ENCODE data around the gene ALDH1A3.

The ALDH1A3 gene

GRCh38 chr15:100900136-100900794, 20.6 kb downstream of the ALDH1A3 start:
- DNase-seq (ENCODE audit: low read depth), result no peak
- no peak for TF ChIP-seq POLR2A (IDR thresholded peaks at IDR 0.05; ENCODE audit: extremely low read depth, insufficient read length)
- TF ChIP-seq CTCF (IDR thresholded peaks at IDR 0.05; ENCODE audit: low read depth, low read length), result no peak
- TF ChIP-seq MYC (IDR thresholded peaks at IDR 0.05; ENCODE audit: low read depth, low read length), result no peak
- no peak for TF ChIP-seq MAX (IDR thresholded peaks at IDR 0.05; ENCODE audit: low read depth, low read length)
- no peak overlapping the region for H3K4me3 ChIP-seq (ENCODE audit: low read depth, low read length)

GRCh38 chr15:100900795-100901169, 21.2 kb downstream of the ALDH1A3 start:
- TF ChIP-seq POLR2A (IDR thresholded peaks at IDR 0.05; ENCODE audit: extremely low read depth, insufficient read length), result no peak
- TF ChIP-seq MAX (IDR thresholded peaks at IDR 0.05; ENCODE audit: low read depth, low read length), result no peak
- no peak for TF ChIP-seq CTCF (IDR thresholded peaks at IDR 0.05; ENCODE audit: low read depth, low read length)
- TF ChIP-seq MYC (IDR thresholded peaks at IDR 0.05; ENCODE audit: low read depth, low read length), result no peak
- H3K4me3 ChIP-seq (ENCODE audit: low read depth, low read length), result no peak overlapping the region
- no peak for DNase-seq (ENCODE audit: low read depth)

DNA sequence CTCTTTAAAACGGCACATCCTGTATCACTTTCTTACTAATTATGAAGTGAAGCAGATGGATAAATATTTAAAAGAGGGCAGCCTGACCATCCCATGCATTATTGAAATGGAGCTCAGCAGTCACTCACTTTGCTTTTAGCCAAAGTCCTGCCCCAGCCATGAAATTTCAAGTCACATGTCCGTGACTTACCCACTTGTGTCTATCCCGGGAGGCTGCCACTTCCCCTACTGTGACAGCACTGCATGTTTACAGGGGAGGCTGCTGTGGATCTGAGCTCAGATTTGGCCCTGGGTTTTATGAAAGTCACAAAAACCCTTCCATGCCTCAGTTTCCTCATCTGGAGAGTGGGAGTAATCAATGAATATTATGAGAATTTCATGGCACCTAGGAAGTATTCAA, 21.7 kb downstream of the ALDH1A3 start:
- H3K4me3 ChIP-seq (ENCODE audit: low read depth, low read length), result no peak overlapping the region
- TF ChIP-seq MYC (IDR thresholded peaks at IDR 0.05; ENCODE audit: low read depth, low read length), result no peak
- no peak for TF ChIP-seq MAX (IDR thresholded peaks at IDR 0.05; ENCODE audit: low read depth, low read length)
- TF ChIP-seq POLR2A (IDR thresholded peaks at IDR 0.05; ENCODE audit: extremely low read depth, insufficient read length), result no peak
- no peak for TF ChIP-seq CTCF (IDR thresholded peaks at IDR 0.05; ENCODE audit: low read depth, low read length)
- DNase-seq (ENCODE audit: low read depth), result no peak

DNA sequence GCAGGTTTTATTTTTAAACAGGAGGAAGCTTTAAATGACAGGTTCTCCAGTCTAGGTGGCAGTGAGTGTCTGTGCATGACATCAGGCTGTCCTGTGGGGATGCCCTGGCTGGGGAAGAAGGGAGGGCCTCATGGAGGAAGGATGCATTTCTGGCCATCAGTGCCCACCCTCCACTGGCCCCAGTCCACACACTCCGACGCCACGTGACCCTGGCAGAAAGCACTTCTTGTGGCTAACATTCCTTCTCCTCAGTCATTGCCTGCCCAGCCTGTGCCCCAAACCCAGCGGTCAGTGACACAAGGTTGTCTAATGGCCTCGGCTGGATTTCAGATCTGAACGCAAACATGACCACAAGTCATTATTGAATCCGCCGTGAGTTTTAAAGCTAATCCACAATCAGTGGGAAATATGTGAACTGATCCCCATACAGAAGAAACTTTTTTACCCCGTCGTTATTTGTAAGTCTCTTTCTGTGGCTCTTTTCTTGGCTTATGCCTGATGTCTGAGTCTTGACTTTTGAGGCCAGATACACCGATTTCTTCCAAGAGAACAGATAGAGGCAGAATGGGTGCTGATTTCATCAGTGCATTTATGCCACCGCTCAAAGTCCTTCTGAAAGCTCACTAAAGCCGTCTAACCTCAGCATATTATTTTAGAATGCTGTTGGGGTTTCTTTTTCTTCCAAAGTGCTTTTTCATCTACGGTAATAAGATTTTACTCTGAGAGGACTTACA, 22.2 kb downstream of the ALDH1A3 start:
- H3K4me3 ChIP-seq (ENCODE audit: low read depth, low read length), result no peak overlapping the region

More for the DNA sequence above, 22.2 kb downstream of the ALDH1A3 start:
- TF ChIP-seq POLR2A (IDR thresholded peaks at IDR 0.05; ENCODE audit: extremely low read depth, insufficient read length), result no peak
- no peak for TF ChIP-seq CTCF (IDR thresholded peaks at IDR 0.05; ENCODE audit: low read depth, low read length)
- no peak for TF ChIP-seq MYC (IDR thresholded peaks at IDR 0.05; ENCODE audit: low read depth, low read length)
- no peak for TF ChIP-seq MAX (IDR thresholded peaks at IDR 0.05; ENCODE audit: low read depth, low read length)
- DNase-seq (ENCODE audit: low read depth), result no peak
